Epithelial cell of proximal tubule (primary cell): ENCODE results near the gene BCL7B. TPM values are rescaled to one million over a fixed set of nuclear protein-coding genes. Genes with fewer than 3 reads are reported as not detected.
"Not testable (repeated sequence)": the region's sequence is repeated elsewhere in the genome, so short reads cannot be mapped to it uniquely, and the experiment has no call there.

Experiments
- DNase-seq: peaks from one replicate; pipeline ENCODE4 v3.0.0-alpha.2; 2011; ENCODE audit warnings: low read depth
- H3K4me3 ChIP-seq: 2 replicates; pipeline ENCODE4 v1.5.1; 2011; ENCODE audit warnings: low read depth, mild to moderate bottlenecking, low read length
- total RNA-seq: library from RNA; depleted of rRNA; stranded (reverse); fragments of >200 nt; gene quantifications from 2 replicates; pipeline ENCODE4 v1.2.3, GENCODE V29; 2015
- TF ChIP-seq, protein P1 (sequence below): conservative IDR thresholded peaks from 2 replicates; pipeline ENCODE4 v1.5.1; 2012; ENCODE audit warnings: low read depth, mild to moderate bottlenecking, low read length

BCL7B gene
- total RNA-seq, 1 donor from 2014 or later = 64.2 TPM

DNA sequence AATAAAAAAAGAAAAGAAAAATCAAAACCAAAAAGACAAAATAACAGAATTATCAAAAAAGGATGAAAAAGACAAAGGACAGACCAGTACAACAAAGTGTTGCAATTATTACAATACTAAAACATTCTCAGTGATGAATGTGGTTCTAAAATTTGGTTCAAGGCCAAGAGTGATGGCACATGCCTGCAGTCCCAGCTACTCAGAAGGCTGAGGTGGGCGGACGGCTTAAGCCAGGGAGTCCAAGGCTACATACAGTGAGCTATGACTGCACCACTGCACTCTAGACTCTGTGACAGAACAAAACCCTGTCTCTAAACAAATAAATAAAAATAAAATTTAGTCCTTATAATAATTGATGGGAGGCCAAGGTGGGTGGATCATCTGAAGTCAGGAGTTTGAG lies 49.9 kb downstream of the BCL7B start:
- TF ChIP-seq, protein P1, sequence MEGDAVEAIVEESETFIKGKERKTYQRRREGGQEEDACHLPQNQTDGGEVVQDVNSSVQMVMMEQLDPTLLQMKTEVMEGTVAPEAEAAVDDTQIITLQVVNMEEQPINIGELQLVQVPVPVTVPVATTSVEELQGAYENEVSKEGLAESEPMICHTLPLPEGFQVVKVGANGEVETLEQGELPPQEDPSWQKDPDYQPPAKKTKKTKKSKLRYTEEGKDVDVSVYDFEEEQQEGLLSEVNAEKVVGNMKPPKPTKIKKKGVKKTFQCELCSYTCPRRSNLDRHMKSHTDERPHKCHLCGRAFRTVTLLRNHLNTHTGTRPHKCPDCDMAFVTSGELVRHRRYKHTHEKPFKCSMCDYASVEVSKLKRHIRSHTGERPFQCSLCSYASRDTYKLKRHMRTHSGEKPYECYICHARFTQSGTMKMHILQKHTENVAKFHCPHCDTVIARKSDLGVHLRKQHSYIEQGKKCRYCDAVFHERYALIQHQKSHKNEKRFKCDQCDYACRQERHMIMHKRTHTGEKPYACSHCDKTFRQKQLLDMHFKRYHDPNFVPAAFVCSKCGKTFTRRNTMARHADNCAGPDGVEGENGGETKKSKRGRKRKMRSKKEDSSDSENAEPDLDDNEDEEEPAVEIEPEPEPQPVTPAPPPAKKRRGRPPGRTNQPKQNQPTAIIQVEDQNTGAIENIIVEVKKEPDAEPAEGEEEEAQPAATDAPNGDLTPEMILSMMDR = no peak
- no peak overlapping the region for H3K4me3 ChIP-seq
- DNase-seq = no peak

DNA sequence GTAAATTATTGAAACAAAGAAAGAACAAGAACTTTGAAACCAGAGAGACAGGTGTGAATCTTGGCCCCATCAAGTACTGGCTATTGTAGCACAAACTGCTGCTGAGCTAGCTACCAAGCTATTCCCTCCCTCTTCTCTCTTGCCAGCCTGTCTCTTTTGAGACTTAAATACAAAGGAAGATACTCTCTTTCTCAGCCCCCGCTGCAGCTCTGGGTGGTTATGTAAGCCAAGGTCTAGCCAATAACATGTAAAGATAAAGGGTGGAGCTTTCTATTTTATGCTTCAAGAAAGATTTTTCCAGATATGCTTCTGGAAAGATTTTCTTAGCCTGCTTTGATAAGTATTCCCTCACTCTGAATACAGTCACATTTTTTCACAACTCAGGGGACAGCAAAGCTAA lies 52.6 kb downstream of the BCL7B start:
- TF ChIP-seq, protein P1 = no peak
- no peak overlapping the region for H3K4me3 ChIP-seq
- no peak for DNase-seq

DNA sequence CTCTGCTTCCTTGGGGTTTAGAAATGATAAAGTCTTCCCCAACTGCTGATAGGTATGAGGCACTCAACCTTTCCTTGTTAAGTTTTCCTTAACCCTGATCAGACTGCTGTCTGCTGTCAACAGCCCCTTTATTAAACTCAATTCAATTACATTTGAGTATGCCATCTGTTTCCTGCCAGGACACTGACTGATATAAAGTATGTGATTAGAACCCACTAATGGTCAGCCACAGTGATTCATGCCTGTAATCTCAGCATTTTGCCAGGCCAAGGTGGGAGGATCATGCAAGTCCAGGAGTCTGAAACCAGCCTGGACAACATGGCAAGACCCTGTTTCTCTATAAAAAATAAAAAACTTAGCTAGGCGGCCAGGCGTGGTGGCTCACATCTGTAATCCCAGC lies 53.5 kb downstream of the BCL7B start:
- TF ChIP-seq, protein P1 = no peak
- H3K4me3 ChIP-seq = no peak overlapping the region
- no peak for DNase-seq

DNA sequence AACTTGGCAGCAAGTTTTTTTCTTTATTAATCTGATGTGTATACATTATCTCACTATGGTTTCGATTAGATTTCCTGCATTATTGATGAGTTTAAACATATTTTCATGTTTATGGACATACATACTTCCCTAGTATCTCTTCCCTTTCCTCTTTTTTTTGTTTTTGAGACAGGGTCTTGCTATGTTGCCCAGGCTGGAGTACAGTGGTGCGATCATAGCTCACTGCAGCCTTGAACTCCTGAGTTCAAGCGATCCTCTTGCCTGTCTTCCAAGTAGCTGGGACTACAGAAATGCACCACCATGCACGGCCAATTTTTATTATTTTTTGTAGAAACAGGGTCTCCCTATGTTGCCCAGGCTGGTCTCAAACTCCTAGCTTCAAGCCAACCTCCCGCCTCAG lies 54.3 kb downstream of the BCL7B start:
- DNase-seq = no peak
- TF ChIP-seq, protein P1 = no peak
- no peak overlapping the region for H3K4me3 ChIP-seq

DNA sequence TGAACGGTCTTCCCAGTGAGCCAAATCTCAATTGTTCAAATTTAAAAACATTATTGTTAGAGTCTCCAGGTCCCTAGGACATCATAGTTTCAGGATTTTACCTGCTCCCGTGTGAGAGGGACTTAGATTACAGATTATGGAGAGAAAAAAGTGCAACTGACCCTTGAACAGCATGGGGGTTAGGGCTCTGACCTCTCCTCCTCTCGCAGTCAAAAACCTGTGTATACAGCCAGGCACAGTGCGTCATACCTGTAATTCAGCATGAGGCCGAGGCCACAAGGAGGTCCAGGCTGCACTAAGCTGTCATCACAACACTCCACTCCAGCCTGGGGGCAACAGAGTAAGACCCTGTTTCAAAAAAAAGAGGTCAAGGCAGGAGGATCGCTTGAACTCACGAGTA lies 60.9 kb downstream of the BCL7B start:
- TF ChIP-seq, protein P1 = no peak
- DNase-seq = no peak
- no peak overlapping the region for H3K4me3 ChIP-seq

DNA sequence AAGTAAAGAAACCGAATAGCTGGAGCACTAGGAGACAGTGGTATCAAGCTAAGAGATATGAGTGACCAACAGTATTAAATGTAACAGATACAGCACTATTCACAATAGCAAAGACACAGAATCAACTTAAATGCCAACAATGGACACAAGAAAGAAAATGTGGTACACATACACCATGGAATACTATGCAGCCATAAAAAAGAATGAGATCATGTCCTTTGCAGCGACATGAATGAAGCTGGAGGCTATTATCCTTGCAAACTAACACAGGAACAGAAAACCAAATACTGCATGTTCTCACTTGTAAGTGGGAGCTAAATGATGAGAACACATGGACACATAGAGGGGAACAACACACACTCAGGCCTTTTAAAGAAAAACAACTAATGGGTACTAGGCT lies 62.0 kb downstream of the BCL7B start:
- not testable (repeated sequence) for H3K4me3 ChIP-seq, DNase-seq

DNA sequence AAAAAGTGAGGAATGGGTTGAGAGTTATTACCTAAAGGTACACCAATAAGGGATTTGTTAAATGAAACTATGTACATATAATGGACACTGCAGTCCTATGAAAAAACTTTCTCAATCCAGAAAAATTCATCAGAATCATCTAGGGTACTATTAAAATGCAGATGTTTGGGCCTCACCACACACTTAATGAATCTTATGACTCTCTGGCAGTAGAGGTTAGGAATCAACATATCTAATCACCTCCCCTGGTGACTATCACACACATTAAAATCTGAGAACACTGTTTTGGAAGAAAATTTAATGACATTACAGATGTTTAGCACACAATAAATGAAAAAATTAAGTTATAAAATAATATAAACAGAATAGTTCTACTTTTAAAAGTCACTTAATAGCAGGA lies 67.5 kb downstream of the BCL7B start:
- TF ChIP-seq, protein P1 = no peak
- H3K4me3 ChIP-seq = no peak overlapping the region
- DNase-seq = no peak

DNA sequence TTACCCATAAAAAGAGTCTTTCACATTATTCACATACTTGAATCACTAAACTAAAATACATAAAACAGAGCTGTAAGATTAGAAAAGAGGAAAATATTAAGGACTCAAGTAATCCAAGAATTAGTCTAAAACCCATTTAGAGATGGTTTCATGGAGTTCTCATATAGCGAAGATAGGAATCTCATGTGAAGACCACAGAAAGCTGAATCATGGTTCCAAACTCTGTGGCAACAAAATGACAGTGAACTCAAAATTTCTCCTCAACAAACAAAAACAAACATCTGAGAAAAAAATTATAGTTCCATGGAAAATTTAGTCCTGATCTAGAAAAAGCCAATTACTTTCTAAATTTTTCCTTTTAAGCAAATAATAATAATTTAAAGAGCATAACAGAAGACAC lies 70.0 kb downstream of the BCL7B start:
- TF ChIP-seq, protein P1 = no peak
- no peak for DNase-seq
- no peak overlapping the region for H3K4me3 ChIP-seq
